NCI-H1105 treated with DMSO at 0.1 percent for 48 hours (cell line): ENCODE results near the gene DIO1.
"Not testable (repeated sequence)": the region's sequence is repeated elsewhere in the genome, so short reads cannot be mapped to it uniquely, and the experiment has no call there.

ENCODE experiments used
- DNase-seq: peaks from one replicate; lab custom pipeline; 2025; lab: John Stamatoyannopoulos, UW

Gene DIO1

GRCh38 chr1:53893999-53894636 lies at the start of gene DIO1:
Gene DIO1 (plus strand): TSS chr1:53894187. CDS start chr1:53894211, 24 bp downstream.
- DNase-seq, result no peak

DNA sequence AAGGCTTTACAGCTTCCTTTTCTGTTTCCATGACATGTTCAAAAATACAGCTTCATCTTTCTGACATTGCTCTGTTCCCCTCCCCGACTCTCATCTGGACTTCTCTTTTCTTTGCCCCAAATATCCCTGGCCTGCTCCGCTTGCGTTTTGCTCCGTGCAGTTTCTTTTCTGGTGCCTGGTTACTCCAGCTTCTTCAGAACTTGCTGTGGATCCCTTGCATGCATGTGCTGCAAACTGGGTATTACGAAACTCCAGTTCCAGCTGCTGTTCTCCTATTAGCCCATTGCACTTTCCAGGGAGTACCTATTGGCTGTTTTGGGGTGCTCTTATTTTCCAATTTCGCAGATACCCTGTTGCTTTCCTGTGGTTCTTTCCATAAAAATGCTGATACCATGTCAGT lies 46.0 kb upstream of the DIO1 start:
- no peak for DNase-seq

GRCh38 chr1:53850082-53850673 lies 43.8 kb upstream of the DIO1 start:
- DNase-seq, result no peak

DNA sequence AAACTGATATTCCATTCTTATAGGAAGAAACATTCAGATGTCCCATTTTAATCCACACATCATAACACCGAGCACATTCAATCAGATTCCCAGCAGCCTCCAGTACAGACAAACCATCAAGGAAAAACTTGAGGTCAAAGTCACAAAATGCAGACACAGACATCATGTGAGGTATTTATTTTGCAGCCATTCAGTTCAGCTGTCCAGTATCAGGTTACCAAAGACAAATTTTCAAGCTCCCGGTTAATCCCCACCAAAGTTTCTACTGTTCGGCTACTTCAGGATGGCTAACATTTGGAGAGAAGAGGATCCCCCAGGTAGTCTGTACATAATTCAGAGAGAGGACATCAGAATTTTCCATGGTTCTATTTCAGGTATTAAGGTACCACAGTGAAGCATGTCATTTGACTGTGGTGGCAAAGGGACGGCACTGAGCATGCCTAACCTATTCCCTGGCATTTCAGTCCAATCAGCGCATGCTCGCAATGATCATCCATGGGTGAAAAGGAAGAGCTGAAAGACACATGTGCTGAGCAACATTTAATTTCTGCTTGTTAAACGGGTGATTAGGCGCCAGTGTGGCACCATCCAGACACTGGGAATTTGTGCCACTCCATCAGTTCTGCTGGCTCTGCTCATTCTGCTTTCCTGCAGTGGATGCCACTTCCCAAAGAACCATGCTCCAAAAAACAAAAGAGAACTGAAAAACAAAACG lies 42.3 kb upstream of the DIO1 start:
- DNase-seq, result no peak

GRCh38 chr1:53860967-53861411 lies 33.0 kb upstream of the DIO1 start:
- DNase-seq, result peak; percentile 77

- no peak for DNase-seq
These were observed 31.5 kb upstream of the DIO1 start for GRCh38 chr1:53862507-53862906.

DNA sequence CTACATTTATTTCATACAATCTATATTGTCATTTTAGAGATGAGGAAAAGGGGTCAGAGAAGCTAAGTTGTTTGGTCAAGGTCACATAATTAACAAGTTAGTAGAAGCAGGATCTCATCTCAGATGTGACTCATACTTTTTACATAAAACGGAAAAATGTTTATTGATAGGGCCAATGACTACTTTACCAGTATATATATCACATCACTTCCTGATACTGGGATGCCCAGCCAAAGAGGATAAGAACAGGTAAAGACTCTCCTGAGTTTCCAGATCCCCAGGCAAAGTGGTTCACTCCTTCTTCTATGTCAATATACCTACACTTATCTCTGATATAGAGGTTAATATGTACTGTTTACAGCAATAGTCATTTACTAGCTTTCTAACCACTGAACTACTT lies 25.4 kb upstream of the DIO1 start:
- DNase-seq, result no peak

GRCh38 chr1:53869454-53870117 lies 24.4 kb upstream of the DIO1 start:
- DNase-seq, result no peak

- no peak for DNase-seq
These were observed 22.8 kb upstream of the DIO1 start for GRCh38 chr1:53871221-53871620.

GRCh38 chr1:53871773-53872484 lies 22.1 kb upstream of the DIO1 start:
- no peak for DNase-seq

DNA sequence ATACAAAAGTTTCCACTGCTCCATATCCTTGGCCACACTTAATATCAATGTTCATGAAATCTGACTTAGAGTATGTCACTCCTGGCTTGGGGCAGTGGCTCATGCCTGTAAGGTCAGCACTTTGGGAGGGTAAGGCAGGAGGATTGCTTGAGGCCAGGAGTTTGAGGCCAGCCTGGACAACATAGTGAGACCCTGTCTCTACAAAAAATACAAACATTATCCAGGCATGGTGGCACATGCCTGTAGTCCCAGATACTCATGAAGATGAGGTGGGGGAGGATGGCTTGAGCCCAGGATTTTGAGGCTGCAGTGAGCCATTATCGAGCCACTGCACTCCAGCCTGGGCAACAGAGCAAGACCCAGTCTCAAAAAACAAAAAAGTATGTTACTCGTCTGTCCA lies 18.8 kb upstream of the DIO1 start:
- DNase-seq, result not testable (repeated sequence)

GRCh38 chr1:53878492-53879105 lies 15.4 kb upstream of the DIO1 start:
- DNase-seq, result peak; percentile 72

GRCh38 chr1:53881853-53882252 lies 12.1 kb upstream of the DIO1 start:
- DNase-seq, result not testable (repeated sequence)

GRCh38 chr1:53883600-53883999 lies 10.4 kb upstream of the DIO1 start:
- DNase-seq, result not testable (repeated sequence)

- DNase-seq, result no peak
These were observed 5.3 kb upstream of the DIO1 start for GRCh38 chr1:53888681-53889080.

DNA sequence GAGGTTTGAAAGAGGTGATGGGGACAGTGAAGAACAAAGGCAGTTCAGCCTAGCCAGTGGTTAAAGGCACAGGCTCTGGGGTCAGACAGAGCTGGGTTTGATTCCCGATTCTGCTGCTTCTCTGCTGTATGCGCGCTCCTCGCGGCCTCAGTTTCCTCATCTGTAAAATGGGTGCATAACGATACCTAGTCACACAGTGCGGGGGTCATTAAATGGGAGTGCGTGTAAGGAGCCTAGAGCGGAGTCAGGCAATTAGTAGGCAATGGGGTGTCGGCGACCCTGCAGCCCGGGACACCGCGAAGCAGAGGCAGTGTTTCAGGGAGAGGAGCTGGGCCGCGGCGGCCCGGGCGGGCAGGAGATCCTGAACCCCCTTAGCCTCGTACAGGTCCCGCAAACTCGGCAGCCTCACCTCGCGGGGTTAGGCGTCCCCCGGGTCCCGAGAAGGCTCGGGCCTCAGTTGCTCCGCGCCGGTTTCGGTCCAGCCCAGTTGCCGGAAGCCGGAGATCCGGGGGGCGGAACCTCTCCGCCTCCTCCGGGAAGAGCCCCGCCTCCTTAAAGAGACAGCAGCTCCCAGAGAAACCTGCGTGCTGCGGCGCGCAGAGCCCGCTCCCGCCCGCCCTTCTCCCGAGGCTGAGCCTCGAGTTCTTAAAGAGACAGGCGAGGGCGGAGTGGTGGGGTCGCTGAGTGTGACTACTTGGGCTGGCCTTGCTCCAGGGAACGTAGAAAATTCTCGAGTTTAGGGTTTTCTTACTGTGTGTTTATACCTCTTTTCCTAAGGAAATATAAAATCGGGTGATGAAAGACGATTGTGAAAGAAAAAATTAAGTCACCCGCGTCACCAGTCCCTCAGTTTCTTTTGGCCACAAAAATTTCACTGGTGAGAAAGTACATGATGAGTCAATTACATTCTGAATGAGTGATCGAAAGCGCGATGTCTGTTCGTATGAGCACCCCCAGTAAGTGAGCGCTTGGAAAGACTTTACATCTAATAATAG lies 4.4 kb upstream of the DIO1 start, which contains the start of gene YIPF1:
TSS of gene YIPF1 (minus strand) at position 494 of the 995 bp plus-strand sequence. CDS start 860 bp downstream, outside the sequence.
- DNase-seq, result peak; percentile 88

DNA sequence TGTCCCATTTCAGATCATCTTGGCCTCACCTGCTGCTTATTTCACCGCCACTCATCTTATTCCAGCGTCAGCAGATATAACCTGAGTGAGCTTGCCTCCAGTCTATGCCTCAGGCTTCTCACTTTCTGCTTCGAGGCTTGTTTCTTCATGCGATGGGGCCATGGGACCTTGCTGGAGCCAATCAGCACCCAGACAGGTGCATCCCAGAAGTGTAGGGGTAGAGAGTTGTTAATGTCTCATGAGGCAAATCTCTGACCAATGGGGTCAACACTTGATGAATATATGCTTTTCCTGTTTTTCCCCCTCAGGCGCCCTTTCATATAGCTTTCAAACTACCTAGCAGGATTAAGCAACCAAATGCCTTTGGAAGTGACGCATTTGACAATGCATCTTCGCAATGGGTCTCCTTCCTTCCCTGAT lies 3.5 kb upstream of the DIO1 start:
- no peak for DNase-seq

GRCh38 chr1:53891018-53891417 lies 3.0 kb upstream of the DIO1 start:
- no peak for DNase-seq

GRCh38 chr1:53891678-53892077 lies 2.3 kb upstream of the DIO1 start:
- DNase-seq, result no peak

DNA sequence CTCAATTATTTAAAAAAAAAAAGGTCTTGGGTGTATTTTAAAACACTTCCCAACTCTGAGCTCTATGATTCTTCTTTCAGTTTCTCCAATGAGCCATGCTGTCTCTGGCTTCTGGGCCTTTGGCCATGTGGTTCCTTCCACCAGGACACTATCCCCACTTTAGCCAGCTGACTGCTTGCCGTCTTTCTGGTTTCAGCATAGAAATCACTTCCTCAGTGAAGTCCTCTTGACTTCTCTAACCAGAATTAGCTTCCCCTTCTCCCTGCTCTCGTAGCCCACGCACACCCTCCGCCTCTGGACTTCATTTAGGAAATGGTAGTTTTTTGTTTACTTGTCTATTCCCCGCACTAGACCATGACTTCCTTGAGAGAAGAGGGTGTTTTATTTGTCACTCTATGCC lies 1.1 kb upstream of the DIO1 start:
- DNase-seq, result no peak
